Measurements from ENCODE around the gene WFIKKN1.

- TF ChIP-seq CTCF (IDR thresholded peaks at IDR 0.05): no peak
- no peak for TF ChIP-seq EZH2 (IDR thresholded peaks at IDR 0.05; ENCODE audit: borderline replicate concordance, insufficient read depth, low read depth, low read length, poor library complexity, severe bottlenecking)
Measured at GRCh38 chr16:596736-597060, 34.1 kb upstream of the WFIKKN1 start.

Measured in B cell (primary cell).